HG03342 (cell line): ENCODE results near the gene ANKRD52.
"Not testable (repeated sequence)": the region's sequence is repeated elsewhere in the genome, so short reads cannot be mapped to it uniquely, and the experiment has no call there.

Source experiments
- ATAC-seq: cut with Tn5 transposase; IDR thresholded peaks from one replicate; pipeline ENCODE4 v1.9.1; 2021; ENCODE audit warnings: mild to moderate bottlenecking, moderate library complexity; ENCODE audit not compliant: unreplicated experiment

The ANKRD52 gene

DNA sequence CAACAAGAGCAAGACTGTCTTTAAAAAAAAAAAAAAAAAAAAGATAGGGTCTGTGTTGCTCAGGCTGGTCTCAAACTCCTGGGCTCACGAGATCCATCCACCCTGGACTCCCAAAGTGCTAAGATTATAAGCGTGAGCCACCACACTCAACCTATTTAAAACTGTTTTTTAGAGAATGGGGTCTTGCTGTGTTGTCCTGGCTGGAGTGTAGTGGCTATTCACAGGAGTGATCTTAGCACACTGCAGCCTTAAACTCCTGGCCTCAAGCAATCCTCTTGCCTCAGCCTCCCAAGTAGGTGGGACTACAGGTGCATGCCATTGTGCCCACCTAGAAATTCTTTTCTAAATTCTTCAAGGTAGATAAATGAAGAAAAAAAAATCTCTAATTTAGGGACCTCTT, 16.1 kb upstream of the ANKRD52 start:
- no peak for ATAC-seq

DNA sequence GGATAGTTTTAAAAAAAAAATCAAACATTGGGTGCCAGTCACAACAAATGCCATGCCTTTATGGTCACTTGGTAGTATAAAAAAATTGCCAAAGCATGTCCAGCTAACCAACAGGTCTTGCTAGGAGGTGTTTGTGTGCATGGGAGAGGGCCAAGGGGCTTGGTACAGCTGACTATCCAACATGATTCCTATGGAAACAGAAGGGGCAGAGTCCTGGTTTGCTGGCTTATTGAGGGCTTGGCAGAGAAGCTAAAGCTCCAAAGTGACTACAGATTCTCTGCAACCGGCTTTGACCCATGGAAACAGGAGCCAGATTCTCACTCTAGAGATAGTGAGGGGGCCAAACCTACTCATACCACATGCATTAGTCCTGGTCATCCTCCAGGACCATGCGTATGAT, 14.3 kb upstream of the ANKRD52 start:
- not testable (repeated sequence) for ATAC-seq

DNA sequence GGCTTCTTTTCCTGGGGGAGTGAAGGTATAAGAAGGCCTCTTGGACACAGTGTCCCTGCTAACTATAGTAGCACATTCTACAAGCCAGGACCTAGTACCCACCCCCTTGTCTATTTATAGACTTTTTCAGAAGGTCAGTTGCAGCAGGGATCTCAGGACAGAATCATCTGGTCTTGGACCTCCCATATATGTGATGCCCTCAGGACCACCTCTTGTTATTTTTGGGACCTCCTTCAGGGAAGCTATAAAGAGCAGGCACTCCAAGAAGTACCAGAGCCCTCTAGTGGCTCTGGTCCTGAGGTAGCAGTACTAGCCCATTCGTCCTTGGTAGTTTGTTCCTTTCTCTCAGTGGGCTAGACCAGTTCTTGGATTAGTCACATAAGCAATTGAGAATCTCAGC, 12.8 kb upstream of the ANKRD52 start:
- ATAC-seq = no peak

DNA sequence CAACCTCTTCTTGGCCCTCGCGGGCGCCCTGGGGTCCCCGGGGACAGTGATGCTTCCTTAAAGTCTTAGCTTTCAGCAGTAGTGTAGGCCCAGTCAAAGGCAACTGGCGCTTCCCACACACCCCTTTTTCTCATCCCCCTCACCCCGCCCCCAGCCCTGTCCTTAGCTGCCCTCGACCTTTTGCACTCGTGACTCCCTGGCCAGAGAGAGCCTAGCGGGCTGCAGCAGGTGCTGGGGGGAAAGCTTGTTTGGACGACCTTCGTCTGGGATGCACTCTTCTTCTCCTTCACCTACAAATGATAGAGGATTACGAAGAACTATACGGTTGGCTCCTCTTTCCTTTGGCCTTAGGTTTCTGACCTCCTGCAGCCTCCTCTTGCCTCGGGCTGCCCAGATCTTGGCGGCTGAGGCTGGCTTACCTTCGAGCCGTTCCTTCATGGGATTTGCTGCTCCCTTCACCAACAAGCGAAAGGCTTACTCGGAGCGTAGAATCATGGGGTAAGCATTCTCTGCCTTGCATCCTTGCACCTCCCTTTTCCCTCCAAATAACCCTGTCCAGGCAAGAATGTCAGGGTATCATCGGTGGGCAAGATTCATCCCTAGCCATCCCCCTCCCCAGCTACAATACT, 9.4 kb upstream of the ANKRD52 start:
- peak; percentile 9 for ATAC-seq

DNA sequence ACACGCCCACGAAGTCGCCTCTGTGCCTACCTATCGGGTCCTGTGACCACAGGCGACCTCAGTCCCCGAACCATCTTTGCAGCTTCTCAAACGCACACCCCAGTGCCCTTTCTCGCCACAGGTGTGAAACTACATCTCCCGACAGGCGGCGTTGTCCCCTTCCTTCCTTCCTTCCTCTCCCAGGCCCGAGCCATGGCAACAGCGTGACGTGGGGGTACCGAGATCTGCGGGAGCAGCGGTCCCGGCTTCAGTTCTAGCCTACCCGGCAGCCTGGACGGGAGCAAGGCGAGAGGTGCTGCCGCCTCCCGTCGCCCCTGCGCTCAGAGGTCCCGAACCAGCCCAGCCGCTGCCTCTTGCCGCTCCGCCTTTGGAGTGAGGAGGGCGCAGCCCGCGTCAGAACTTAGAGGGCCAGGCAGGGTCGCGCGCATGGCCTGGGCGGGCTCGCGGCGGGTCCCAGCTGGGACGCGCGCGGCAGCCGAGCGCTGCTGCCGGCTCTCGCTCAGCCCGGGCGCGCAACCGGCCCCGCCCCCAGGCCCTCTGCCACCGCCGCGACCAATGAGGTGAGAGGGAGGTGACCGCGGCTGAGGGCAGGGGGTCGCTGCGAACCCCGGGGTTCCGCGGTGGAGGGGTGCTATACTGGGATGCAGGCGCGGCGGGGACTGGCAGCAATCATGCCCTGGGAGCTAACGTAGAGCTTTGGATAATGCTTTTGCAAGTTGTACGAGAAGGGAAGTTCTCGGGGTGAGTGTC, 8.7 kb upstream of the ANKRD52 start, which contains the start of gene COQ10A:
COQ10A (plus strand) TSS at position 250 of the 750 bp plus-strand sequence; CDS start at position 427, 177 bp downstream.
- peak; percentile 86 for ATAC-seq

DNA sequence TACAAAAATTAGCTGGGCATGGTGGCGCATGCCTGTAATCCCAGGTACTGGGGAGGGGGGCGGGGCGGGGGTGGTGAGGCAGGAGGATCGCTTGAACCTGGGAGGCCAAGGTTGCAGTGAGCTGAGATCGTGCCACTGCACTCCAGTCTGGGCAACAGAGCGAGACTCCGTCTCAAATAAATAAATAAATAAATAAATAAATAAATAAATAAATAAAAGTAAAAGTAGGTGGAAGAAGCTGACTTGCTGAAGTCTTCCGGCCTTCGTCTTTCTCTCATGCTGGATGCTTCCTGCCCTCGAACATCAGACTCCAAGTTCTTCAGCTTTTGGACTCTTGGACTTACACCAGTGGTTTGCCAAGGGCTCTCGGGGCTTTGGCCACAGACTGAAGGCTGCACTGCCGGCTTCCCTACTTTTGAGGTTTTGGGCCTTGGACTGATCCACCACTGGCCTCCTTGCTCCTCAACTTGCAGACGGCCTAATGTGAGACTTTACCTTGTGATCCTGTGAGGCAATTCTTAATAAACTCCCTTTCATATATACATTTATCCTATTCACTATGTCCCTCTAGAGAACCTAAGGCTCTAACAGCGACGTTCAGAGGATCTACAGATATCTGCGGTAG, 8.0 kb upstream of the ANKRD52 start:
- ATAC-seq = not testable (repeated sequence)

DNA sequence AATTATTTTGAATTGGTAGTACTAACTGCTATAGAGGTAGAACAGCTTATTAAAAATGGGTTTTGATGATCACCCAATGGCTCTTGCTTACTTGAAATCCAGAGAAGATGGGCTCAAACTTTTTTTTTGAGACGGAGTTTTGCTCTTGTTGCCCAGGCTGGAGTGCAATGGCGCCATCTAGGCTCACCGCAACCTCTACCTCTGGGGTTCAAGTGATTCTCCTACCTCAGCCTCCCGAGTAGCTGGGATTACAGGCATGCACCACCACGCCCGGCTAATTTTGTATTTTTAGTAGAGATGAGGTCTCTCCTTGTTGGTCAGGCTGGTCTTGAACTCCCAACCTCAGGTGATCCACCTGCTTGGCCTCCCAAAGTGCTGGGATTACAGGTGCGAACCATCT, 4.8 kb upstream of the ANKRD52 start:
- not testable (repeated sequence) for ATAC-seq

DNA sequence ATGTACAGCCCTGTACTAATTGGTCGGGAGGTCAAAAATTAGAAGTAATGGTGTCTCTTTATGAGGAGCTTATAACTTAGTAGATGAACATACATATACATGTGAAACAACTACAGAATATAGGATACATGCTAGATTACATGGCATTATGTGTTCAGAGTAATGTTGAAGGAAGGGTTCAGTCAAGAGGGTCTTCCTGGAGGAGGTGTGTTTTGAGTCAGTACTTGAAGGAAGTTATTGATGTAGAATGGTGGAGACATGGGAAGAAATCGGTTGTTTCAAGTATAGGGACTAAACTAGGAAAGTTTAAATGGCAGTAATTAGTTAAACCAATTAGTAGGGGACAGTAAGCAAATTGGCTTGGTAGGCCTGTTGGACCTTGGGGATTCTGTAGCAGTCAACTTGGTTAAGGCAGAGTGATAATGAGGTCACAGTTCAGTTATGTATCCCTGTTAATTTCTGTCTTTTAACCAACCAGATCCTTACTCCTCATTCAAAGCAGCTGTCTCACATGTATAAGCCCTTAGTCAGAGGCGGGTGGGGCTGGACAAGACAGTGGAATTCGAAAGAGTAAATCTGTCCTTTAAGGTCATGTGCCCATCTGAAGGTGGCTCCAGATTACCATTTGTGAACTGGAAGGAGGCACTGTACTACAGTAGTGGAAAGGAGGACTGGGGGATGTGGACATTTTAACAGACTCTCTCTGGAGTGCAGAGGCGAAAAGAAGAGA, 3.5 kb upstream of the ANKRD52 start:
- no peak for ATAC-seq

DNA sequence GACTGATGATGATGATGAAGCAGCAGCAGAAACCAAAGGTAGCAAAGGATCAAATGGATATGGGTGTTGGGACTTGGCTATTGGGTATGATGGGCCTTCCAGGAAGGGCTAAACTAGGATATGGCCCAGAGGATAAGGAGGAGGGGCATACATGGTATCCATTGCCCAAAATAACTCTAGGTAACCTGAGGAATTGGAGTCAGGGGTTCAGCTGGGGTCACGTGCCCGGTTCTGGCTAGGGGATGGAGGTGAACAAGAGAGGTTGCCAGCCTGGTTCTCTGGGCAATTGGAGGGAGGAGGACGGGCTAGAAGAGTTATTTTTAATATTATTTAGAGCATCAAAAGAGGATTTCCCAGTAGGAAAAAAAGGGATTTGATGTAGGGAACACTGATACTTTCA, 2.7 kb upstream of the ANKRD52 start:
- ATAC-seq = no peak

DNA sequence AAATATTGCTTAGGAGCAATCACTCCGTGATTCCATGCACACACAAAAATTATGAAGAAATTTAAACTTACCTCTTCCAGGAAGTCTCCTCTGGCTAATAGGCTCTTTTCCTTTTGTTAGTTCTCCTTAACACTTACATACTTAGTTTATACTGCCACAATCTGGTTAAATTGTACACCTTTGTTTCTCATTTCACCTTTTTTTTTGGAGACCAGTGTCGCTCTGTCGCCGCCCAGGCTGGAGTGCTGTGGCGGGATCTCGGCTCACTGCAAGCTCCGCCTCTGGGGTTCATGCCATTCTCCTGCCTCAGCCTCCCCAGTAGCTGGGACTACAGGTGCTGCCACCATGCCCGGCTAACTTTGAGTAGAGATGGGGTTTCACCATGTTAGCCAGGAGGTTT, 2.2 kb upstream of the ANKRD52 start:
- ATAC-seq = no peak

DNA sequence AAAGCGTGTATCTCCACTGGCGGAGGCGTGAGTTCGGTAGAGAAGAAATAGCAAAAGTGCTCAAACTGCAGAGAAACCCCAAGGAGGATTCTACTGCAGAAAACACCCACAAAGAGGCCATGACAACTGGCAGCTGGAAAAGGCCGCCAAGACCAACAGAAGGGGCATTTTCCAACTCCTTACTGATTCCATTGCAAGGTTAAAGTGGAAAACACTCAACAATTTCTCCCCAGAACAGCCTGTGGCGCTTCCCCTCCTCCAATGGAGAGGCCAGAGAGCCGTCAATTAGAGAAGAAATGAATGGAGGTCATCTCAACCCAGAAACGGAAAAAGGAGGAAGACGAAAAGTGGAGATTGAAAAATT, 618 bp upstream of the ANKRD52 start:
- ATAC-seq = no peak

DNA sequence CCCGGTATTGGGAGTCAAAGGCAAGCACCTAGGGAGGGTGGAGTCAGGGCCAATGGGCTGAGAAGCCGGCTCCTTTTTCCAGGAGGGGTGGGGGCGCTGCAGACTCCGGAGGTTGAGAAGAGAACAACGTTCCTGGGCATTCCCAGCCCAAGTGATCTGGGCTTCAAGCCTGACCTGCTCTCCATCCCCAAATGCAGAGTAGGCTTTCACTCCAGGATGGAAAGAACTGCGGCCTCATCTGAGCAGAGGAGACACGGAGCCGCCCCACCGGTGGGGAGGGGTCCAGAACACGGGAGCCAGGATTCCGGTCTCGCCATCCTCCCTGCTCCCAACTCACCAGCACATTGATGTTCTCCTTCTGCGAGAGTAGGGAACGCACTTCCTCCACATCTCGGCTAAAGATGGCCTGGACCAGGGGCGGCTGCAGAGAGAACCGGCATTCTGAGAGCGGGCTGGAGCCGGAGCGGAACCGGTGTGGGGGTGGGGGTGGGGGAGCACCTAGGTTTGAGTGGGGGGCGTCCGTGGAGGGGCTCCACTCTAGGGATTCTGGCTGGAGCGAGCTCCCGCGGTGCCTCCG, 605 bp downstream of the ANKRD52 start:
- peak; percentile 11 for ATAC-seq

DNA sequence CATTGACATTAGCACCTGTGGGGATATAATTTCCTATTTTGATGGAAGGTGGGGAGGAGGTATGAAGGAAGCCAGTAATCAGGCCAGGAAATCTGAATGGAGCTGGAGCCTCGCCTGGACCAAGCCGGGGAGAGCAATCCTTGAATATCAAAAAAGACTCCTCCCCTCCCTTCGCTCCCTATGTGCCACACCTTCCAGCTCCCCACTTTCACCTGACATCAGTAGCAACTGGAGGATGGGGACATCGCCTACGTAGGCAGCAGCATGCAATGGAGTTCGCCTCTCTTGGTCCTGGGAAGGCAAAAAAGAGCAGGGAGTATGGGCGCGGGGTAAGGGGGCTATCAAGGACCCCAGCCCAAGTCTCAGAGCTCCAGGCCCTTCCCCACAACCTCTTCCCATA, 1.1 kb downstream of the ANKRD52 start:
- ATAC-seq = no peak

DNA sequence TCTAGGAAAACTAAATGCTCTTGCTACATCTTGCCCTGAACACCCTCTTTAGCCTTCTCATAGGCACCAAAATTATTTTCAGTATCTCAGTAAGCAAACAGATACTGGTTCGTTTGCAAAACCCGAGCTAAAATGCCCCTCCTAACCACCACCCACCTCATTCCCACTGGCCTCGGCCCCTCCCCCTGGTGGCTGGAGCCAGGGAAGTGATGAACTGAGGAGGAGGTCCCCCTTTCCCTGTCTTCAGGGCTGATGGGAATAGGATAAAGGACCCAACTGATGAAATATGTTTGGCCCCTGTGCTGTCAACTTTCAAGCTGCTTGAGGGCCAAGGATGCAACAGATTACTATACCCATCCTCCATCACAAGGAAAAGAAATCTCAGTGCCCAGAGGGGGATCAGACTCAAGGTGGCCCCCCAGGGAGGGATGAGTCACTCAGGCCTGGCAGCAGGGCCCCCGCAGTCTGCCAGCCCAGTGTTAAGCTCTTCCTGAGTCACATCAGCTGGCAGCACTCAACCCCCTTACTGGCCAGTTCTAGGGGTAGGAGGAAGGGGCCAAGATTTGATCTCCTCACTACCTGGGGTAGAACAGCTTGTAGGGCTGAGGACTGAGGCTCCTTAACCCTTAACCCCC, 1.7 kb downstream of the ANKRD52 start:
- ATAC-seq = no peak

DNA sequence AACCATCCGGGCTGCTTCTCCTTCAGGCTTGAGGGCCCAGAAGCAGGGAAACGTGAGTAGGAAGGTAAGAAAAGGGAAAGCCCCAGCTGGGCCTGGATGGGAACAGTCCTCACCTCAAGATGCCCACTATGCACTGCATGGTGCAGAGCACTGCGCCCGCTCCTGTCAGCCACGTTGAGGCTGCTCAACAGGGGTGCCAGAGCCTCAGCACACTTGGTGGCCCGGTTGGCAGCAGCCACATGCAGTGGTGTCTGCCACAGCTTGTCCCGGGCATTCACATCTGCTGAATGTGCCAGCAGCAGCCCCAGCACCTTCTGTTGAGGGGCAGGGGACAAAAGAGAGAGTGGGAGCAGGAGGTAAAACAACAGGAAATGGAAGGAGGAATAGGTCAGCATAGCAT, 2.5 kb downstream of the ANKRD52 start:
- ATAC-seq = no peak

DNA sequence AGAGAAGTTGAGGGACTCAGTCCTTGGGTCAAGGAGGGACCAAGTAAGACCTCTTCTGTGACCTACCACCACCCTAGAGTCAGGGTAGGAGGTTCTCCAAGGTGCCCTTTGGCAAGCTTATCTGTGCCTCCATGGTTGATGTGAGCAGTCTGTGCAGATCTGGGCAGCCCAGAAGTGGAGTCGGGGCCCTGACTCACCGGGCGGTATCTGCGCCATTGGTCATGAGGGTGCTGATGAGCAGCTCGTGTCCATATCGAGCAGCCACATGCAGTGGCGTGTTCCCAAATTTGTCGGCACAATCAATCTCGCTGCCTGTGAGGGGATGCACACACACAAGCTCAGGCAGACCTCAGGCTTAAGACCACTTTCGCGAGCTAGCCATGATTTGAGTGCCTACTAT, 5.1 kb downstream of the ANKRD52 start:
- ATAC-seq = no peak

DNA sequence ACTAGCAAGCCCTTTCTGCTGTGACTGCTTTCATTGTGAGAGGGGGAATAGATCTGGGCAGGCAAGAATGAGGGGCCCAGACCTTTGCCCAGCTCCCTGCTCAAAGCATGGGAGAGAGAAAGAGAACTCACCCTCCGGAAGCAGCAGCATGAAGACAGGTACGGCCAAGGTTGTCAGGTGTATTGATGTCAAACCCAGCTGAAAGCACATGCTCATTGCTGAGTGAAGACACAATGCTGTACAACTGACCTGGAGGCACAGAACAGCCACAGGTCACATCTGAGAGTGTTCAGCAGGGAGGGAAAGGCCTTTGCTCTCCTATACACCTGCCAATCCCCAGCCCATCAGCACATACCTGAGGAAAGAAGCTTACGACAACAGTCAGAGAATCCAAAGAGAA, 5.5 kb downstream of the ANKRD52 start:
- no peak for ATAC-seq

DNA sequence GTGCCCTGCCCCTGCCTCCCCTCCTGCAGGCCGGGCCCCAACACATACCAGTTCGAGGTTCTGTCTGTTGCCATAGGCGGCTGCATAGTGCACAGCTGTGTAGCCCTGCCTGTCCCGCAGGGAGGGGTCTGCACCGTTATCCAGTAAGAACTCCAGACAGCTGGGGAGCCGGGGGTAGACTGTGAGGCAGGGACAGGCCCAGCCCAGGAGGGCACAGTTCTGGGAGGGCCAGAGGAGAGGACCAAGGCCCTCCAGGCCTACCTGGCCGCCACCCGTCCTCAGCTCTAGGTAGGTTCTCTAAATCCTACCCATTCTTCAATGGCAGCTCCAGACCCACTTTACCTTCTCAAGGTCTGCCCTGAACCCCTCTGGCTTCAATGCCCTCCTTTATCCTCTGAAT, 9.5 kb downstream of the ANKRD52 start:
- no peak for ATAC-seq

DNA sequence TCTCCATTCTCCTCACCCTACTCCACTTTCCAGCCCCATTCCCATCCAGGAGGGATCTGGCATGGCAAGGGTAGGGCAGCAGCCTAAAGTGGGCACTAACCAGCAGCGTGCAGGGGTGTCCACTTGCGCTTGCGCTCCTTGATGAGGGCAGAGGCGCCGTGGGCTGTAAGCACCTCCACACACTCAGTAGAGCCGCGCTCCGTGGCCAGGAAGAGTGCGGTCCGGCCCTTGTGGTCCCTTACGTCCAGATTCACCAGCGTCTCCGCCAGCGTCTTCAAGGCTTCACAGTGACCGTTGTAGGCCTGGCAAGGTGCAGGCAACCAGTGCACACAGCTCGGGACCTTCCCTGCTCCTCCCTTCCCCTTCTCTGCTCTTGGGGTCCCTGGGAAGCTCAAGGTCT, 10.3 kb downstream of the ANKRD52 start:
- no peak for ATAC-seq

DNA sequence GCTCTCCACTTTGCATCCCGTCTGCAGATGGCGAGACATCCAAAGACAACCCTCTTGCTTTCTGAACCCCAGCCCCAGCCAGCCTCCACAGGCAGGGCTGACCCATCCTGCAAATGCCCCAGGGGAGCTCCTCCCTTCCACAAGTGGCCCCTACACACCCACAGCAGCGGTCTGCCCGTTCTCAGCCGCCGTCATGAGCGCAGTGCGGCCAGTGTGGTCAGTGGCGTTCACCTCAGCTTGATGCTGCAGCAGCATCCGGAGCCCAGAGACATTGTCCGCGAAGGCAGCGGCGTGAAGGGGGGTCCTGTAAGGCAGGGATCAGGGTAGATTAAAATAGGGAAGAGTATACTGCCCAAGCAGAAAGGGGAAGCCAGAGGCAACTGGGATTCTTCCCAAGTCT, 13.7 kb downstream of the ANKRD52 start:
- no peak for ATAC-seq

DNA sequence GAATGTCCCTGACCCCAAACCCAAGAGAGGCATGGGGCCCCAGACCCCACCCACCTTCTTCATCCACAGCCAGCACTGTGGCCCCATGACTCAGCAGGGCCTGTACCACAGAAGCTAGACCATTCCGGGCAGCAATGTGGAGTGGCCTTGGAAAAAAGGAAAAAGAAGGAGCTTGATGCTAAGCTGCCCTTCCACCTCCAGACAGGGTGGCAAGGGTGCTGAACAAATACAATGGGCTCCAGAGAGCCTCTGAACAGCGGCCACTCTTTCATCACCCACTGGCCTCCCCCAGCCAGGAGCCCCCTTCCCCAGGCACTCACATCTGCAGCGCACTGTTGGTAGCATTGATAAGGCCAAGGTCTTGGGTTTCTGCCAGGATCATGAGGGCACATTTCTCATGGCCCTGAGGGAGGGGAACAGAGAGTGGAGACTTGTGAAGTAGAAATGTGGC, 14.4 kb downstream of the ANKRD52 start:
- ATAC-seq = no peak
